ENCODE data around the gene SORBS2.

SORBS2 gene

DNA sequence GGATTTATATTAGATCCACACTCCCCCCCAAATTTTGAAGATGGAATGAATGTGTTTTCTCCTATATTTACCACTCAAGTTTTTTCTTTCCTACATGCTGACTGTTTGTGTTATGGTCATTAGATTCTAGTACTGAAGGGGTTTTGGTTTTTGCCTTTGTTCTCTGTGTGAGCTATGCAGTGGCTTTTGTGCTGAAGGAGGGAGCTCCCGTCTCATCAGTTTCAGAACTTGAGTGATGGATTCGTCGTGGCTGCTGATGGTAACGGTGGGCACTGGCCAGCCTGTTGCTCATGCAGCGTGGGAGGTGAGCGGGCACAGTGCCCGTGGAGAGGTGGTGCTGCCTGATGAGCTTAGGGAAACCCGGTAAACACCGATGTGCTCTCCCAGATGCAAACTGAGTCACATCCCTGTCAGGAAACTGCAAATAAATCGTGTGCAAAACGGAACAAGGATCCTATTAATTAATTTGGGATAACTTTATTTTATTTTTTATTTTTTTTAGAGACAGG is 101.5 kb downstream of the SORBS2 start:
- DNase-seq, result no peak

DNA sequence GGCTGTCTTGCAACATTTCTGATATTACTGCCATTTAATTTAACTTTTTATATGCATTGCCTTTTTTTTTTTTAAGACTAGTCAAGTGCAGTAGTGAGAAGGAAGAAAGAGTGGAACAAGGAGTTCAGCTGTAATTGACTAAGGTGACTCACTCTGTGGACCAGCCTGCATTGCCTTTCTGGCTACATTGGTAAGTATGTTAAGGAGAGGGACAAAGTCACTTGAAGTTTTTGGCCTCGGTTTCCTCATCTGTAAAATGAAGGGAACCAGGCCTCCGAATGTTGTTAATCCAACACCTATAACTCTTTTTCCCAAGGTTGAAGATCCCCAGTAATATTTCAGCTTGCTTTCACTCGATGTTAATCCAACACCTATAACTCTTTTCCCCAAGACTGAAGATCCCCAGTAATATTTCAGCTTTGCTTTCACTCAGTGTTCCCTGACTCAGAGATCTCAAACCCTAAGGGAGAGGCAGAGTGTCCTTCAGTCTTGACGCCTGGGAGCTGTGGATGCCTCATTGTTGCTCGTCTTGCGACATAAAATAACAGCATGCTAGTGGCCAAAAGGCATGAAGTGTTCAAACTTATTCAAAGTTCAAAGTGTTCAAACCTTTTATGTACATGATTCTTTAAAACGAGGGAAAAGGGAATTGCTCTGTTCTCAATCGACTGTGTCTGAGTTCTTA is 102.0 kb downstream of the SORBS2 start:
- DNase-seq, result no peak

DNA sequence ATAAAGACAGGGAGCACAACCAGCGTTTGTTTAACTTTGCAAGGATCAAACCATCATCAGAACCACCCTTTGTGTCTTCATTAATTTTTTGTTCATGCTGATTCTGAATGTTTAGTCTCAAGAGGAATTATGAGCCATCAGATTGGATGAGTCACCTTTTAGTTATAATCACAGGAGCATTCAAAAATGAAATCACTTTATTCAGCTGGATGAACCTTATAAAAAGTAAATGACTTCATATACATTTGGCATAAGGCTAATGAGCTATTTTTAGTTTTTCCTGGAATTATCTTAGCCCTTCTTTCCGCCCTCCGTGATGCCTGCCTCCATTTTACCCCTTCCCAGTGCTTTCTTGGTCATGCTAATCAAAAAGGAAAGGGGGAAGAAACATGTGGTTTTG is 103.6 kb downstream of the SORBS2 start:
- DNase-seq, result no peak

DNA sequence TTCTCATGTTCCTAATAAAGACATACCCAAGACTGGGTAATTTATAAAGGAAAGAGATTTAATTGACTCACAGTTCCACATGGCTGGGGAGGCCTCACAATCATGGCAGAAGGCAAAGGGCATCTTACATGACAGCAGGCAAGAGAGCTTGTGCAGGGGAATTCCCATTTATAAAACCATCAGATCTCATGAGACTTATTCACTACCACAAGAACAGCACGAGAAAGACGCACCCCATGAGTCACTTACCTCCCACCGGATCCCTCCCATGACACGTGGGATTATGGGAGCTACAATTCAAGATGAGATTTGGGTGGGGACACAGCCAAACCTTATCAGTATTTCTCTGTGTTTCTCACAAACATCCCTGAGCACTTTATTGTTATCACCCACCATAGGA is 104.4 kb downstream of the SORBS2 start:
- DNase-seq, result peak; percentile 3

DNA sequence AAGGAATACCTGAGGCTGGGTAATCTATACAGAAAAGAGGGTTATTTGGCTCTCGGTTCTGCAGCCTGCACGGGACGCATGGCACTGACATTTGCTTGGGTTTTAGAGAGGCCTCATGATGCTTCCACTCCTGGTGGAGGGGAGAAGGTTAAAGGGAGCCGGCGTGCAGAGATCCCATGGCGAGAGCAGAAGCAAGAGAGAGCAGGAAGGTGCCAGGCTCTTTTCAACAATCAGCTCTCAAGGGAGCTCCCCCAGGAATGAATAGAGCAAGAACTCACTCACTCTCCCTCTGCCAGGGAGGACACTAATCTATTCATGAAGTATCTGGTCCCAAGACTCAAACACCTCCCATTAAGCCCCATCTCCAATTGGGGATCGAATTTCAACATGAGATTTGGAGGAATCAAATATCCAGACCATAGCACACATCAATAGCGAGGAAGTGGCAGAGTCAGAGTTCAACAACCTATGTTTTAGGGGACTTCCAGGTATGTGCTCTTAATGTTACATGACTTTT is 109.8 kb downstream of the SORBS2 start:
- DNase-seq, result no peak

DNA sequence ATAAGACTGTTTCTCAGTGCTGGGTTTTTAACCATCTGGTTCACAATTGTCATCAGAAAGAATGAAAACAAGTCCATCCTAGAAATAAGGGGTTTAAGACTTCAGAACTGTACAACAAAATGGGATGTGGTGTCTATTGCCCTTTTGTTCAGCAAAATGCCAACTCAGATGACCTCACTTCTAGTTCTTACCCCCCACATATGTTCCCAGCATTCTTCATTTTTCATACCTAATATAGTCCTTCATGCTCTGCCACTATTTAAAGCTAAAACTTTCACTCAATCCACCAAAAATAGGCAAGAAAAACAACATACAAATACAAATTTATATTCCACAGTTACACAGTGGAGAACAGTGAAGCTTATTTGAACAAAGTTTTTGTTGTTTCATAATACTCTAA is 111.4 kb downstream of the SORBS2 start:
- DNase-seq, result no peak

DNA sequence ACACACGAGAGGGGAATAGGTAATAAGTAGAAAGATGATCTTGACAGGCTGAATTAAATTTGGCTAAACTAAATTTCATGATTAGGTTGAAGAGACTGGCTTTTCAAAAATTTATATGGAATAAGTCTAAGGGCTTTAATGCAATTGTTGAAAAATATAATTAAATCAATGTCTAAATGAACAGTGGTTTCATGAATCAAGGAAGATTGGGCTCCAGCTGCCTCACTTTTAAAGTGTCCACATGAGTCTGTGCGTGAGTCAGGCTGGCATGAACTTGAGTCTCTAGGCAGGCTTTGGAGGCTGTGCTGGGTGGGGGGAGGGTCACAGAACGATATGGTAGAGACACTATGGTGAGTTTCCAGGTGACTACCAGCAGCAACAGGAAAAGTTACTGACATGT is 111.9 kb downstream of the SORBS2 start:
- DNase-seq, result no peak

DNA sequence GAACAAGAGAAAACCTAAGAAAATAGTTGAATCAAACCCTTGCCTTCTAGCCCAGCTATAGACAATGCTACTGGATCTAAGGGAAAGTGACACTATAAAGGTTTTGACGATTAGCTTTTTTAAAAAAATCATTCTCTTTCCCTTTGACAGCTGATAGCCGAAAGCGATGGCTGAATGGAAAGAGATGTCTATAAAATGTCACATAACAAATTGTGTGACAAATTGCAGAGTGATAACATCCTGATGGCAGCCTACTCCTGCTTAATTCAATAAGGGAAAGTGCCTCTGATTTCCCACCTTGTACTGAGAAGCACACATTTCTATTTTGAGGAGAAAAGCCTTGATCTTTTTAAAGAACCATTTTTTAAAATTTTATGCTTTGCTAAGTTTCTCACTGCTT is 114.5 kb downstream of the SORBS2 start:
- DNase-seq, result no peak

DNA sequence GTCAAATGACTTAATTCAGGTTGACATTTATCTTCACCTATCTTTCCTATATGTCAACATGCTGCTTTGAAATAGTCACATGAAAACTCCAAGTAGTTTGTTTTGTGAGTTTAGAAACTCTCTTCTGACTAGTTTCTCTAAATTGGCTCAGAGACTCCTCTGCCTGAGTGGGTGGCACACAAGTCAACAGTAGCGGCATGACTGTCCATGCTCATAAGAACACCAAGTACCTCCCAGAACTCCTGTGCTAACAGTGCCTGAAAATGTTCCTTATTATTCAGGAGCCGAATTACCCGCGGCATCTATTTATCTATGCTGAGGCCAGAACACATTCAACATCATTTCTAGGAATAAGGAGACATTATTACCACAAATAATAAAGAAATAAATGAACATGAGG is 116.3 kb downstream of the SORBS2 start:
- DNase-seq, result no peak

DNA sequence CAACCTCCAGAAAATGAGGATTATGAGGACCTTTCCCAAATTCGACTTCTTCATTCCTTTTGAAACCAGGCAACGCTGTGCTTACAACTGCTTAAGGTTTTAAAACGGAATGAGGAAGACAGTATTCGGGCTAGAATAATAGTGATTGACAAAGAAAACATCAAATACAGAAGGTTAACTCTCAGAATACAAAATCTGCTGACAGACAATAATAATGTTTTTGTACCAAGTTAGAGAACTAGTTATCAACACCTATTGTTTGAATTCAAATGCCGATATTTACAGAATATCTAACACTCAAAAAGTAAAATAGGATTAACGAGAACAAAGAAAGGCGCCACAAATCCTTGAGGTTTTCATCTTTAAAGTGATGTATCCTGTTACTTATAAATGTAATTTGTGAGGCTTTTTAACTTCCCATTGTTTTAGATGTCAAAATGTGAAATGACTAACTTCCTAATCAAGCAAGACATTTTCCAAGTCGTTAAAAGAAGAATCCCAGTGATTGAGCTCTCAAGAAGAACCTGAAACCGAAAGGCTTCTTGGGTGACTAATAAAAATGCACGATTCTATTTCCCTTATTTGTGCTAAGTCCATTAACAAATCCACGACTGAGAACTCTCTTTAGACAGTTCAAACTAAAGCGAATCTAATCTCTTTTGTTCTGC is 118.3 kb downstream of the SORBS2 start:
- no peak for DNase-seq

DNA sequence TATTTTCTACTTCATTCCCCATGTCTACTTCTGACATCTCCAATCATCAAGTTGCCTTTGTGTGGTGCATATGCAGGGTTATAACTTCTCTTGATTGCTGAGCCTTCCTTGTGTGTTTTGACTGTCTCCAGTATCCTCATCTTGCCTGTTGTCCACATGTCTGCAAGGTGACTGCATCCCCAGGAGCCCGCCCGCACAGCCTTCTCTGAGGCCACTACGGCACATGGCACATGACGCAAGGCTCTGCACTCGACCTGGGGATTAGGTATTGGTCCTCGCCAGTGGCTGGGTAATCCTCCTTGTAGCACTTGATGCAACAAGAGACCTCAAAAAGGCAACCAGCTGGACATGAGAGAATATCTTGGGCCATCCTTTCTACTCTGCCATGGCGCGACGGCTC is 122.6 kb downstream of the SORBS2 start:
- DNase-seq, result no peak

DNA sequence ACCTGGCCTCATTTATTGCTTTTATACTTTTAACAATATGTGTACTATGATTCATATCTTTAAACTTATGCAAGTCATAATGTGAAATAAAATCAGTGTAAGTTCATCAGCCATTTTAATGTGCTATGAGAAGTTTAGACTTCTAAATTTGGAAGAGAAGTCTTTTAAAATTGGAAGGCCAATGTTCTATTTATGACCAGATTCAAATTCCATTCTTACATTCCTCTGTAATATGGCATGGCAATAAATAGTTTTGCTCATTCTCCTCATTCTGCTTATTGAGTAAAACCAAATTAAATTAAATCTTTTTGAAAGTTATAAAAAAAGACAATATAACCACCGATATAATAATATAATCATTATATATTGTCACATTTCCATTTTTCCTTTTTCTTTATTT is 126.2 kb downstream of the SORBS2 start:
- DNase-seq, result no peak

DNA sequence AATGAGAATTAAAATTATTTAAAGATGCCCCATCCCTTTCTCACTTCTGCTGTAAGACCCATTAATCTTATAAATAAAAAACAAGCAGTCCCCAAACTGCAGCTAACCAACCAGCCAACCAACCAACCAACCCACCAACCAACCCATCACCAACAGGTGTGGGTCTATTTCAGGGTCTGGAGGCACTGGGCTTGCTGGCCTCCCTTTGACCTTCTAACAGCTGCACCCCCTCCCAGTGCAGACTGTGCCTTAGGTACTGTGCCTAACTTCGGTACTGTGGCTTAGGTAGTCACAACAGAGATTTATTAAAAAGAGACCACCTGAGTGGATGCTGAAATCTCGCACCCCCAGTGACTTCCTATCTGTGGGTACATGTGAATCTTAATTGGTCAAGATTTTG is 128.1 kb downstream of the SORBS2 start:
- no peak for DNase-seq

DNA sequence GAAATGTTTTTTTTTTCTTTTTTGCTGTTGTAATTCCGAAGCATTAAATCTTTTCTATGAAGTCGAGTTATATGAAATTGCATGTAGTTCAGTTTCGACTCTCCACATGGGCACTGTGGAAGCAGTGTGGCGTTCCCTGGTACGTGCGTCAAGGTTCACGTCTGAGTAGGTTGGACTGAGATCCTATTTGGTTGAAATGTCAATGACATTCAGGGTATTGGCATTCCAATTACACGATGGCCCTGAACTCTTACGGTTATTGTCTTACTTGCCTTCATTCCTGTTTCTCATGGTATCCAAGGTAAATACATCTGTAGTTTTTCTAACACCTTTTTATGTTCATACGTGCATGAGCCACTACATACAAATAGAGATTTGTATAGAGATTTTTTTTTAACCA is 128.8 kb downstream of the SORBS2 start:
- DNase-seq, result no peak

DNA sequence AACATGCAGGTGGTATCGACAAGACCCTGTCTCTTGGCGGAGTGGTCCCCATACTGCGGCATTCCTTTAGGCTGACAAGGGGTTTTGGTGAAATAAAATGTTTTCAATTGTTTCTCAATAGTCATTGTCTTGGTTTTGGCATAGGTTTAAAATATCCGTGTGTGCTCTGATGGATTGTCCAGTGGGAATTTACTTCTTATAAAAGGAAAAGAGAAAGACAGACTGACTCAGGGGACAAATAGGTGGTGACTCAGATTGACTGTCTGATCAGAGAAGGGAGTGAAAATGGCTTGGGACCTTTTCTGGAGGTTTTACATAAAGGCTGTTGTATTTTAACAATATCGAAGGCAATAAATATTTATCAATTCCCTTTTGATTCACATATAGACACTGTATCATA is 129.8 kb downstream of the SORBS2 start:
- DNase-seq, result no peak

DNA sequence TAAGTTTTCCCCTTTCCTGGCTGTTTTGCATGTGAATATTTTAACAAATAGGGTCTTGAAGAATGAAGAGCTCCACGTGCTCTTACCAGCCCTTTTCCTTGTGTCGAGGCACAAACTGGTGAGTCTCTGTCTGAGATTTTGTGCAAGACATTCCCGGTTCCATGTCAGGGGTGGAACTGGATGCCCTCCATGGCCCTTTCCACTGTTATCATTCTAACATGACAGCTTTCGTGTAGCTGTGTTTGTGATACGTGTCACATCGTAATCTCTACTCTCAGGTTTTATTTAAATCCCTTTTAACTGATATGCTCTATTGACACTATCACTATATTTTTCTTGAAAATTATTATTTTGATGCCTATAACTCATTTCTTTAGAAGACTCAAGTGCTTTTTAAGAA is 130.4 kb downstream of the SORBS2 start:
- no peak for DNase-seq

DNA sequence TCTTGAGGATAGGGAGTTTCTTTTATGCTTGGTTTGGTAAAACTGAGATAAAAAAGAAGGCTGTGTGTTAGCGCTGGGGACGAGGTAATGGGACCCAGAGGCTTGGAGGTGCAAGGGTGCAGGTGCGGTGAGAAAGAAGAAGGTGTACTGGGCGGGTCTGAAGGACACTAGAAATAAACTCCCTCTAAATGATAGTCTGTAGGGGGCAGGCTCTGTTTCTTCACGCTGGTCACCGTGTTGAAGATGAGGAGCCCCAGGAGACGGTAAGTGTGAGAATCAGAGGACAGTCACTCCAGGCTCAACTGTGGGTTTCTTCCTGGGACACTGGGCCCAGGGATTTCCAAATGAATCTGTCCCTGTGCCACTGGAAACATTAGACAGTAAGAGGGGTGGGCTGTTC is 131.4 kb downstream of the SORBS2 start:
- no peak for DNase-seq

DNA sequence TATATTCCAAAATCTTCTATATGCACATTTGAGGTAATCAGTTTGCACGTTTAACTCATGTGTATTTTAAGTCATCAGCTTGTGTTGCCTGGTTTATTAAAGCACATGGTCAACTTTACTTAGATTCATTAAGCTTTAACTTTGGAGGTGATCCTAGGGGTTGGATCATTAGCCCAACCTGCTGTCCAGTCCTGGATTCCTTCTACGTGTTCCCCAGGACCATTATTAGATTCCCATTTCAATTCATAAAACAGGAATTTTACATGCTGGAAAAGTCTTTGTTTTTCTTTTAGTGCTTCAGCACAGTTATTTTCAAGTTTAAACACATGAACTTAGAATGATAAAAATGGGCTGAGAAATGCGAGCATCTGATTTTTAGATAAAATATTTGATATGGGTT is 132.5 kb downstream of the SORBS2 start:
- no peak for DNase-seq

DNA sequence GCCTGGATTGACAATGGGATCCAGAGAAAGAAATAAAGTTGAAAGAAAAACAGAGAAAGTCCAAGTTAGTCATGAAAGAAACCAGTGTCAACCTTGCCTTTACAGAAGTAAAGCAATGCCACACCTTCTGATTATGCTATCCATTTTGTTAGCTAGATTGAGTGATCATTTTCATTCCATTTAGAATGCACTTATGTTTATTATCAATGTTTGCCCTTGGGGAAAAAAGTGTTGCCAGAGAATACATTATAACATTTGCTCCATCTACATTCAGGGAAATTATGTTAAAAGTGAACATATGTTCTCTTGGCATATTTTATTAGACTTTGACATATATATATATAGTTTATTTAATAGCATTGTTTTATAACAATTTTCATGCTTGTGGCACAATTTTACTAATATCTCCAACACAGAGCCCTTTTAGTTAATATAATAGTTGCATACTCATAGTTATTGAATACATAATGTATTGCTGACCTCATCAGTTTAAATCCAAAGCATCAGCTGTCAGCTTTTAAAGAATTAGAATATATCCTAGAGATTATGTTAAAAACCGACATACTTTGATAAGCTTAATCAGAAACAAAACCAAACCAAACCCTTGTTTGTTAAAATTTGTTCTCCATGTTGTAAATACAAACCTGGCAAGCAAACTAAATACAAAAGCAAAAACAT is 134.2 kb downstream of the SORBS2 start:
- DNase-seq, result no peak

DNA sequence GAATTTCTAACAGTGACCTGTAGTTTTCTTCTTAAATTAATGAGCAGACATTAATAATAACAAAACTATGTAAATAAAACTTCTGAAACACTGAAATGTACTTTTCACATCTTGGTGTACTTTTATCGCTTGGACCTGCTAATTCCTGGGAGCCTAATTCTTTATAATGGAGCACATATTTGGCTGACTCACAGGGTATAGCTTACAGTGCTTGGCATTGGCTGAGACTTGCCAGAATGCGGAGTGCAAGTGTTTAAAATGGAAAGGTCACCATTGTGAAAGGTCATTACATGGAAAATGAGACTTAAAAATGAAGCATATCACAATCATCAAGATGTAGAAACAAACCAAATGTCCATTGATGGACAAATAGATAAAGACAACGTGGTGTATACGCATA is 139.4 kb downstream of the SORBS2 start:
- no peak for DNase-seq

DNA sequence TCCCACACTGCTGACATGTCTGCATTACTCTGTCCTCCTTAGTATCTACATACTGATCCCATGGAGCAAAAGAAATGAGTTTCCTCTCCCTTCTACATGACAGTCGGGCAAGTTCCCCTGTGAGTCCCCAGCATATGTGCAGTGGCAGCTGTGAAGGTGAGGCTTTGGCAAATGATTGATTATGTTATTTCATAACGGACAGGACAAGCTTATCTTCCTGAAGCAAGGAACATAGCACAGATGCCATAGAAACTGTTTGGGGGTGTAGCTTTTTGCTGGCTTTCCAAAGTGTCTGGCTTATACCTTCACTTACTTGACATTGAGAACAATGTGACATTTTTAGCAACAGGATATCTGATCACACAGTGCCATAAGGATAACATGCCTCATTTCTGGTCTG is 139.8 kb downstream of the SORBS2 start:
- DNase-seq, result no peak

DNA sequence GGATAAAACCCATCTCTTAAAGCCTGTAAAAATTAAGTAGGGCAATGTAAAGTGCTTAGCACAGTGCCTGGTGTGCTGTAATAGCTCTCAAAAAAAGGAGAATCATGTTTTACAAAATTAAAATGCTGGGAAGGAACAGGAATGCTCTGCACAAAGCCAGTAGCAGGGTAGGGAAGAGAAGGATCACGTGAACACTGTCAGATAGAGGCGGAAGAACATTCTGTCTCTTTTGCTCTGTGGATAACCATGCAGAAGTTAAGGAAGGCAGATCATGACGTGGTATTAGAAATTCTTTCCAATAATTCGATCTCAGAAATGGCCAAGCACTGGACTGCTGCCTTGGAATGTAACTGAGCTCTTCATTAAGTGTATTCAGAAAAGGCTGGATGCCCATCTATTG is 140.5 kb downstream of the SORBS2 start:
- DNase-seq, result no peak

DNA sequence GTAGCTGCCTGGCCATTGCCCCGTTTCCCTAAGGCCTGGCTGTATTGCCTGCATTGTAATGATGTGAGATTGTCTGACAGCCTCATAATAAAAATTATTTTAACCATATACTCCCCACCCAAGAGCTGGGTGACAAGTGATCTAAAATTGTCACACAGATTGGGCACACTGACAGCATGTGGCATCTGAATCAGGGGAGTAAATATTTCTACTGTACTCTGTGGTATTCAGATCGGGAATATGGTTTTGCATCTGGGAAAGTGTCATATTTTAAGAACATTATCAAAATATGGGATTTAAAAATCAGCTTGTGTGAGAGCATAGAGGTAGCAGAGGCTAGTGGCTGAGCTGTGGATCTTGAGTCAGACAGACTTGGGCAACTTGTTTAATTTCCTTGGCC is 140.9 kb downstream of the SORBS2 start:
- DNase-seq, result no peak

DNA sequence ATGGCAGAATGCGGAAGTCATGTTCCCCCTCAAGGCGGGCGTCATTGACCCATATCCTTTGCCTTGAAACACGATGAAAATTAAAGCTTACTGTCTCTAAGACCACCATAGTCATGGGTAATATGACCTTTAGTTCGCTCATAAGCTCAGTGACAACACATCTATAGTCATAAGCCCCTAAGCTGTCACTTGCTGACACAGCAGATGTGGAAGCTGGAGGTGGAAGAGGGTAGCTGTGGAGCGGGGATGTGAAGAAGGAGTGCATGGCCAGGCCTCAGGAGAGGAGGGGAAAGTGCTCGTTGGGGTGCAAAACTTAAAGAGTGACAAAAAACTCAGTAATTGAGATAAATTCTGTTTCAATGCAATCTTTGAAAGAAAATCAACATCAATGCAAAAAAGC is 142.7 kb downstream of the SORBS2 start:
- no peak for DNase-seq

Data from activated naive CD4-positive, alpha-beta T cell treated with Interleukin-2 at 50 U/mL for 16 hours (primary cell).